Hepatocyte (in vitro differentiated cells): Measurements from ENCODE around the gene CFAP97. TPM values are rescaled to one million over a fixed set of nuclear protein-coding genes. Genes with fewer than 3 reads are reported as not detected.

ENCODE experiments used
- DNase-seq: peaks from one replicate; pipeline ENCODE4 v3.0.0-alpha.2; 2016; ENCODE audit warnings: low spot score
- H2AFZ ChIP-seq: fragments of 200-600 bp; sonication (generic); 2 replicates; pipeline ENCODE4 v1.6.0; 2016; ENCODE audit warnings: antibody characterized with exemption, mild to moderate bottlenecking
- H3K27ac ChIP-seq: fragments of 200-600 bp; sonication (generic); 2 replicates; pipeline ENCODE4 v1.5.1; 2016; ENCODE audit warnings: mild to moderate bottlenecking
- H3K27me3 ChIP-seq: fragments of 200-600 bp; sonication (generic); 2 replicates; pipeline ENCODE4 v1.6.1; 2016
- H3K36me3 ChIP-seq: fragments of 200-600 bp; sonication (generic); replicated peaks from 2 replicates; pipeline ENCODE4 v1.5.1; 2016; ENCODE audit warnings: low read depth; ENCODE audit not compliant: insufficient read depth
- H3K4me1 ChIP-seq: fragments of 200-600 bp; sonication (generic); 2 replicates; pipeline ENCODE4 v1.5.1; 2016; ENCODE audit warnings: mild to moderate bottlenecking, moderate library complexity; ENCODE audit not compliant: insufficient read depth
- H3K4me2 ChIP-seq: fragments of 200-600 bp; sonication (generic); 2 replicates; pipeline ENCODE4 v1.6.0; 2016
- H3K4me3 ChIP-seq: fragments of 200-600 bp; sonication (generic); 2 replicates; pipeline ENCODE4 v1.5.1; 2016; ENCODE audit warnings: mild to moderate bottlenecking
- H3K79me2 ChIP-seq: fragments of 200-600 bp; sonication (generic); 2 replicates; pipeline ENCODE4 v1.6.0; 2017; ENCODE audit warnings: mild to moderate bottlenecking
- H3K9me2 ChIP-seq: fragments of 200-600 bp; sonication (generic); replicated peaks from 2 replicates; pipeline ENCODE4 v1.6.0; 2017; ENCODE audit warnings: mild to moderate bottlenecking; ENCODE audit not compliant: insufficient read depth
- H3K9me3 ChIP-seq: fragments of 200-600 bp; sonication (generic); 2 replicates; pipeline ENCODE4 v1.5.1; 2016; ENCODE audit warnings: low read depth, mild to moderate bottlenecking
- H4K20me1 ChIP-seq: fragments of 200-600 bp; sonication (generic); 2 replicates; pipeline ENCODE4 v1.6.0; 2016; ENCODE audit warnings: mild to moderate bottlenecking; ENCODE audit not compliant: insufficient read depth, poor library complexity, severe bottlenecking
- CTCF ChIP-seq: fragments of 200-600 bp; sonication (generic); IDR thresholded peaks from 2 replicates; pipeline ENCODE4 v1.5.1; 2016; ENCODE audit warnings: antibody characterized with exemption, mild to moderate bottlenecking; ENCODE audit not compliant: poor library complexity
- EZH2 ChIP-seq: fragments of 200-600 bp; sonication (generic); IDR thresholded peaks from 2 replicates; pipeline ENCODE4 v1.6.1; 2016; ENCODE audit warnings: antibody characterized with exemption, mild to moderate bottlenecking, borderline replicate concordance
- EZH2phosphoT487 ChIP-seq: fragments of 200-600 bp; sonication (generic); IDR thresholded peaks from one replicate; pipeline ENCODE4 v1.6.1; 2018; ENCODE audit warnings: antibody characterized with exemption, mild to moderate bottlenecking, low read depth, moderate library complexity; ENCODE audit not compliant: unreplicated experiment, severe bottlenecking
- WGBS: methylation state at CpG from one replicate; pipeline ENCODE4 v1.1.6; 2016; ENCODE audit warnings: low lambda C conversion rate; ENCODE audit errors: missing lambda C conversion rate; 5-methylcytosine and 5-hydroxymethylcytosine counted together
- polyA plus RNA-seq: library from polyadenylated mRNA; unstranded; fragments of >200 nt; fragmentation: Nextera tagmentation; extraction: Ambion mirVana; gene quantifications from 2 replicates; pipeline ENCODE4 v1.2.1, GENCODE V29; 2016
- total RNA-seq: library from RNA; depleted of rRNA; stranded (reverse); fragments of >200 nt; gene quantifications from 2 replicates; pipeline ENCODE4 v1.2.3, GENCODE V29; 2014

The CFAP97 gene
- total and polyA plus RNA-seq, 2 experiments from 2014 or later: 16.5 to 28.9 TPM

- no peaks in the 10 kb centered on the region for H3K9me2 ChIP-seq
- TF ChIP-seq EZH2 (no peak), EZH2phosphoT487 (no peak), CTCF (no peak)
- DNase-seq: no peak
- 83% methylated on average over 2 of the region's 2 CpGs for WGBS
- no peak overlapping the region for H2AFZ ChIP-seq
- no peaks in the 10 kb centered on the region for H4K20me1 ChIP-seq
- no peaks in the 10 kb centered on the region for H3K27me3 ChIP-seq
- H3K79me2 ChIP-seq: peaks cover 76% of the 10 kb centered on the region
- H3K4me2 ChIP-seq: no peak overlapping the region
- no peak overlapping the region for H3K4me3 ChIP-seq
- no peaks in the 10 kb centered on the region for H3K4me1 ChIP-seq
- H3K27ac ChIP-seq: no peak overlapping the region
- H3K36me3 ChIP-seq: no peaks in the 10 kb centered on the region
- H3K9me3 ChIP-seq: no peaks in the 10 kb centered on the region
These were observed 7.4 kb downstream of the CFAP97 start for GRCh38 chr4:185196437-185196836.

GRCh38 chr4:185194924-185195888 is 8.6 kb downstream of the CFAP97 start:
- Histone ChIP-seq H2AFZ (no peak overlapping the region), H3K27ac (no peak overlapping the region), H3K4me3 (no peak overlapping the region), H3K79me2 (peaks cover 63% of the 10 kb centered on the region), H3K4me1 (no peaks in the 10 kb centered on the region), H3K36me3 (no peaks in the 10 kb centered on the region), H3K9me2 (no peaks in the 10 kb centered on the region), H3K9me3 (no peaks in the 10 kb centered on the region), H4K20me1 (no peaks in the 10 kb centered on the region), H3K27me3 (no peaks in the 10 kb centered on the region), H3K4me2 (no peak overlapping the region)
- no peak for DNase-seq
- WGBS: 94% methylated on average over 9 of the region's 9 CpGs
- no peak for TF ChIP-seq CTCF

GRCh38 chr4:185192059-185192458 is 11.7 kb downstream of the CFAP97 start:
- Histone ChIP-seq H3K9me3 (no peaks in the 10 kb centered on the region), H3K4me2 (no peak overlapping the region), H3K27ac (no peak overlapping the region), H3K9me2 (no peaks in the 10 kb centered on the region), H3K36me3 (no peaks in the 10 kb centered on the region), H3K4me3 (no peak overlapping the region), H3K27me3 (no peaks in the 10 kb centered on the region), H2AFZ (no peak overlapping the region), H3K79me2 (peaks cover 40% of the 10 kb centered on the region), H3K4me1 (no peaks in the 10 kb centered on the region), H4K20me1 (no peaks in the 10 kb centered on the region)
- DNase-seq: no peak
- 87% methylated on average over 1 of the region's 1 CpG for WGBS
- TF ChIP-seq EZH2phosphoT487: no peak
- no peak for TF ChIP-seq CTCF
- no peak for TF ChIP-seq EZH2
